T-helper 17 cell (primary cell): ENCODE data around the gene KLHDC9. TPM values are rescaled to one million over a fixed set of nuclear protein-coding genes. Genes with fewer than 3 reads are reported as not detected.

ENCODE experiments used
- ATAC-seq: fragments of 150-1000 bp; cut with Tn5 transposase; 2 replicates; pipeline ENCODE4 v1.10.0; 2021; ENCODE audit warnings: mild to moderate bottlenecking, moderate library complexity
- DNase-seq, 3 donors: peaks; one replicate each; pipeline versions ENCODE4 v3.0.0 to v3.0.0-alpha.2; 2020 to 2021
- H3K9me3 ChIP-seq: one replicate; pipeline ENCODE4 v1.7.0; 2013; ENCODE audit warnings: low read length, mild to moderate bottlenecking; ENCODE audit not compliant: control insufficient read depth, poor library complexity, severe bottlenecking
- H3K27ac Mint-ChIP-seq: one replicate; pipeline ENCODE4 v1.8.0; 2022; ENCODE audit warnings: mild to moderate bottlenecking, moderate library complexity, mixed read lengths
- H3K27me3 Mint-ChIP-seq: one replicate; pipeline ENCODE4 v1.8.0; 2022; ENCODE audit warnings: mixed read lengths
- H3K36me3 Mint-ChIP-seq: one replicate; pipeline ENCODE4 v1.8.0; 2022; ENCODE audit warnings: low read depth, mixed read lengths
- H3K4me1 Mint-ChIP-seq: one replicate; pipeline ENCODE4 v1.8.0; 2022; ENCODE audit warnings: mild to moderate bottlenecking, mixed read lengths
- H3K4me3 Mint-ChIP-seq: one replicate; pipeline ENCODE4 v1.8.0; 2022; ENCODE audit warnings: mild to moderate bottlenecking, moderate library complexity, mixed read lengths
- total RNA-seq, 4 donors: library from RNA in 2 of 4; stranded (reverse) in 2 of 4; gene quantifications; one replicate each; pipeline ENCODE4 v1.2.3 and lab custom pipeline; 2022 to 2026

The KLHDC9 gene
- total RNA-seq, 2 donors from 2014 or later = 0.57 TPM; not detected in 1

DNA sequence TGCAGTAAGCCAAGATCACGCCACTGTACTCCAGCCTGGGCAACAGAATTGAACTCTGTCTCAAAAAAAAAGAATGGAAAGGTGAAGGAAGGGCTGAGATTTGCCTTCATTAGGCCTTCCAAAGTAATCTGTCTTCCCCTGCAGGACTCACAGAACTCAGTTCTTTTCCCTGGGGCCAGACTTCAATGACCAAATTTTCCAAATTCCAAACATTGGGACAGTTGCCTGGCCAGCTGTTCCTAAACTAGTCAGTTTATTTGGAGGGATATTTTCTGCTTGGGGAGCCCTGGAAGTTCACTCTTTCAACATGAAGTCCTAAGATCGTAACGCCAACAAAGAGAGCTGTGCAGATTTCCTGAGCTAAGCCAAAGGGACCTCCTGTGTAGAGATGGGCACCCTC, 39.7 kb downstream of the KLHDC9 start:
- Mint-ChIP-seq H3K4me1 (peaks cover 8% of the 10 kb centered on the region), H3K27ac (peak overlapping the region; percentile 75), H3K4me3 (no peak overlapping the region), H3K36me3 (no peaks in the 10 kb centered on the region), H3K27me3 (no peaks in the 10 kb centered on the region)
- DNase-seq = no peak
- no peak for ATAC-seq
- no peaks in the 10 kb centered on the region for H3K9me3 ChIP-seq

GRCh38 chr1:161138431-161138830, 40.3 kb downstream of the KLHDC9 start:
- no peaks in the 10 kb centered on the region for H3K36me3 Mint-ChIP-seq
- H3K4me3 Mint-ChIP-seq = no peak overlapping the region
- peak overlapping the region; percentile 75 for H3K27ac Mint-ChIP-seq
- H3K27me3 Mint-ChIP-seq = no peaks in the 10 kb centered on the region
- ATAC-seq (no peak), DNase-seq (no peak)
- H3K9me3 ChIP-seq = no peaks in the 10 kb centered on the region
- peaks cover 8% of the 10 kb centered on the region for H3K4me1 Mint-ChIP-seq

- Mint-ChIP-seq H3K27me3 (no peaks in the 10 kb centered on the region), H3K4me1 (peaks cover 8% of the 10 kb centered on the region), H3K36me3 (no peaks in the 10 kb centered on the region), H3K27ac (peak overlapping the region; percentile 34), H3K4me3 (no peak overlapping the region)
- peak; percentile 50 for ATAC-seq
- DNase-seq = peak in 1 of 3 donors; percentile 41
- no peaks in the 10 kb centered on the region for H3K9me3 ChIP-seq
Observed at GRCh38 chr1:161139766-161140165, 41.6 kb downstream of the KLHDC9 start.

DNA sequence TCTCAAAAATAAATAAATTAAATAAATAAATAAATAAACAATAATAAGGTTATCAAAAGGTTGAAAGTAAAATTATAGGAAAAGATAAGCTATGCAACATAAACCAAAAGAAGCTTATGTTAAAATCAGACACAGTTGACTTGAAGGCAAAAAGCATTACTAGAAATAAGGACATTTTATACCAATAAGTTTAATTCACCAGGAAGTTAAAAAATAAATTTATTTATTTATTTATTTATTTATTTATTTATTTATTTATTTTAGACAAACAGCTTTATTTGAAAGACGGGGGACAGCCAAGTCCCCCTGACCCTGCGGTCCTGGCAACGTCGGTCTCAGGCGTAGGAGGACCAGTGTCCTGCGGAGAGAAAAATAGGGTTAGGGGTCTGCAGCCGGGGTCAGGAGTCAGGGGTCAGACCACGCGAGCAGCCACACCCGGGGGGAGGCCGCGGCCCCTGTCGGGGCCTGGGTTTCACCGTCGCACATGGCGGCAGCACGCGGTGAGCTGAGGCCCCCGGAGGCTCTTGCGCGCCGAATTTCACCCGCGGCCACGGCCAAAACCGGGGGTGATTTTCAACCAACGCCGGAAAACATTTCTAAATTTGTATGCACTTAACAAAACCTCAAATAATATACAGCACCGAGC, 42.7 kb downstream of the KLHDC9 start:
- H3K36me3 Mint-ChIP-seq = no peaks in the 10 kb centered on the region
- H3K9me3 ChIP-seq = no peaks in the 10 kb centered on the region
- no peak overlapping the region for H3K4me3 Mint-ChIP-seq
- DNase-seq = no peak
- no peak for ATAC-seq
- peaks cover 4% of the 10 kb centered on the region for H3K4me1 Mint-ChIP-seq
- H3K27ac Mint-ChIP-seq = no peak overlapping the region
- no peaks in the 10 kb centered on the region for H3K27me3 Mint-ChIP-seq

DNA sequence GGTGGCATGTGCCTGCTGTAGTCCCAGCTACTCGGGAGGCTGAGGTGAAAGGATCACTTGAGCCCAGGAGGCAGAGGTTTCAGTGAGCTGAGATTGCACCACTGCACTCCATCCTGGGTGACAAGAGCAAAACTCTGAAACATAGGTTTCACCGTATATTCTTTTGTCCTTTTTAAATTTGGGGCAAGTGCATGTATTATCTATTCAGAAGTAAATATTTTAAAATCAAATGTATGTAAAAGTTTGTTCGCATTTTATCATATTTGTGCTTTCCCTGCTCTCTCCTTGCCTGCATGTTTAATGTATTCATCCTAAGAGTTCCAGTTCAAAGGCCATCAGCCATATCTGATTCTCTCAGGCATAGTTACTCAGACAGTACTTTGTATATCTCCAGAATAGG, 47.7 kb downstream of the KLHDC9 start:
- no peak for DNase-seq
- no peaks in the 10 kb centered on the region for H3K27me3 Mint-ChIP-seq
- H3K9me3 ChIP-seq = no peaks in the 10 kb centered on the region
- H3K4me3 Mint-ChIP-seq = no peak overlapping the region
- H3K36me3 Mint-ChIP-seq = no peaks in the 10 kb centered on the region
- no peak for ATAC-seq
- H3K27ac Mint-ChIP-seq = no peak overlapping the region
- no peaks in the 10 kb centered on the region for H3K4me1 Mint-ChIP-seq

Other genes starting within 250 kb of the KLHDC9 start
- gene CD244, start 235.5 kb upstream of the KLHDC9 start, total RNA-seq = 1 to 10 TPM in 1 of 2 donors, under 1 TPM in 1; 0.73 to 1.4 TPM
- not detected for gene ITLN1, start 213.2 kb upstream of the KLHDC9 start, total RNA-seq
- not detected for gene ITLN2, start 143.6 kb upstream of the KLHDC9 start, total RNA-seq
- gene F11R, start 77.2 kb upstream of the KLHDC9 start, total RNA-seq = 10 to 100 TPM; 13.5 to 23.6 TPM
- gene TSTD1, start 59.4 kb upstream of the KLHDC9 start, total RNA-seq = 10 to 100 TPM; 45.5 to 45.7 TPM
- gene USF1, start 52.4 kb upstream of the KLHDC9 start, total RNA-seq = 10 to 100 TPM; 80.6 to 85.4 TPM
- 100 to 1,000 TPM; 156 to 189 TPM for gene ARHGAP30, start 28.5 kb upstream of the KLHDC9 start, total RNA-seq
- gene NECTIN4, start 8.8 kb upstream of the KLHDC9 start, total RNA-seq = not detected
- gene PFDN2, start 19.7 kb downstream of the KLHDC9 start, total RNA-seq = 10 to 100 TPM; 34.5 to 37.1 TPM
- 10 to 100 TPM; 16.0 to 19.3 TPM for gene NIT1, start 19.7 kb downstream of the KLHDC9 start, total RNA-seq
- 10 to 100 TPM; 32.9 to 40.0 TPM for gene DEDD, start 34.3 kb downstream of the KLHDC9 start, total RNA-seq
- gene UFC1, start 55.6 kb downstream of the KLHDC9 start, total RNA-seq = 100 to 1,000 TPM; 152 to 154 TPM
- gene USP21, start 61.1 kb downstream of the KLHDC9 start, total RNA-seq = 10 to 100 TPM; 35.9 to 37.0 TPM
- gene PPOX, start 68.1 kb downstream of the KLHDC9 start, total RNA-seq = 10 to 100 TPM; 40.4 to 43.7 TPM
- 10 to 100 TPM; 43.7 to 49.2 TPM for gene B4GALT3, start 79.1 kb downstream of the KLHDC9 start, total RNA-seq
- under 1 TPM; 0.31 to 0.77 TPM for gene ADAMTS4, start 100.7 kb downstream of the KLHDC9 start, total RNA-seq
- 10 to 100 TPM; 57.1 to 58.5 TPM for gene NDUFS2, start 104.0 kb downstream of the KLHDC9 start, total RNA-seq
- gene FCER1G, start 116.9 kb downstream of the KLHDC9 start, total RNA-seq = 10 to 100 TPM in 1 of 2 donors, 1 to 10 TPM in 1; 8.3 to 12.3 TPM
- gene APOA2, start 125.3 kb downstream of the KLHDC9 start, total RNA-seq = not detected
- gene TOMM40L, start 127.7 kb downstream of the KLHDC9 start, total RNA-seq = 1 to 10 TPM; 5.4 to 6.9 TPM
- gene NR1I3, start 139.8 kb downstream of the KLHDC9 start, total RNA-seq = not detected
- gene PCP4L1, start 160.4 kb downstream of the KLHDC9 start, total RNA-seq = not detected
- 1 to 10 TPM; 2.3 to 2.9 TPM for gene MPZ, start 211.6 kb downstream of the KLHDC9 start, total RNA-seq
- gene SDHC, start 216.0 kb downstream of the KLHDC9 start, total RNA-seq = 10 to 100 TPM; 64.4 to 76.8 TPM